ENCODE results near the gene CWF19L2. TPM values are rescaled to one million over a fixed set of nuclear protein-coding genes. Genes with fewer than 3 reads are reported as not detected.

CWF19L2 gene
- total and polyA plus RNA-seq, 2 of the 8 experiments (the other 6 are each of a cell fraction or from before 2014, with no cell fraction given), result 2.2 to 16.6 TPM

DNA sequence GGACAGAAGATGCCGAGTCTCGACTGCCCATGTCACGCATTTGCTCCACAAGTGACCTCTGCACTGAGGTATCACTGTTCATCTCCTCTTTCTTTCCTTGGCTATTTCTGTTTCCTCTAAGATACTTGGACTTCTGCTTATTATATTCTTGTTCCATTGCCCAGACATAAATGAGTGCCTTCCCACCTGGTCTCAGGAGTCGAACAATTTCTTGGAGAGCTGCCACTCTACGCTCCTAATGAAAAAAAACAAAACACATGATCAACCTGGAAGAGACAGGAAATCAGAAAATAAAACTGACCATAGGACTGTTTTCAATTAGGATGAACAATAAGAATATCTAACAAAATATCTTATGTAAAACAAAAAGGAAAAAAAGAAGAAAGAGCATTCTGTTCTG is 47.4 kb upstream of the CWF19L2 start:
- no peak for DNase-seq (ENCODE audit: low read depth in 1 of 2, low spot score in 2 of 2)

More for the DNA sequence above, 47.4 kb upstream of the CWF19L2 start:
- no peak overlapping the region for H3K18ac ChIP-seq (ENCODE audit: extremely low read depth, low read length)
- H2BK12ac ChIP-seq (ENCODE audit: low read depth, low read length), result no peak overlapping the region
- H2BK120ac ChIP-seq (replicated peaks; ENCODE audit: low read depth, low read length), result no peak overlapping the region
- H3K79me1 ChIP-seq (ENCODE audit: low read depth, low read length), result no peaks in the 10 kb centered on the region
- H3K4me3 ChIP-seq (ENCODE audit: extremely low read depth in 1 of 4, insufficient read depth in 2 of 4, low read depth in 3 of 4, low read length in 4 of 4), result no peak overlapping the region
- no peaks in the 10 kb centered on the region for H3K79me2 ChIP-seq (ENCODE audit: control insufficient read depth in 1 of 2, insufficient read depth in 2 of 2, low read length in 2 of 2)
- H4K5ac ChIP-seq (ENCODE audit: insufficient read length, low read depth, low read length), result no peak overlapping the region
- H2AK5ac ChIP-seq (ENCODE audit: low read depth, low read length), result no peak overlapping the region
- no peak overlapping the region for H3K23ac ChIP-seq (ENCODE audit: insufficient read length)
- no peaks in the 10 kb centered on the region for H3K23me2 ChIP-seq (ENCODE audit: low read depth, low read length)
- no peak overlapping the region for H2BK15ac ChIP-seq (ENCODE audit: low read length)
- H3K14ac ChIP-seq (ENCODE audit: insufficient read length), result no peak overlapping the region
- peaks cover 5 to 8% of the 10 kb centered on the region in 2 experiments; a peak in 3 of 4 replicates for H3K9me3 ChIP-seq (ENCODE audit: insufficient read depth in 2 of 2, low read depth in 1 of 2, low read length in 1 of 2)
- no peaks in the 10 kb centered on the region for H3K27me3 ChIP-seq (replicated peaks in 1 of 4; ENCODE audit: control insufficient read depth in 3 of 4, extremely low read depth in 1 of 4, insufficient read depth in 3 of 4, low read length in 3 of 4)
- H3K9ac ChIP-seq (replicated peaks in 1 of 4; ENCODE audit: extremely low read depth in 1 of 4, low read depth in 3 of 4, low read length in 3 of 4), result no peak overlapping the region
- H4K20me1 ChIP-seq (replicated peaks in 1 of 2; ENCODE audit: control insufficient read depth in 1 of 2, insufficient read depth in 2 of 2, low read length in 2 of 2), result no peaks in the 10 kb centered on the region
- no peaks in the 10 kb centered on the region for H3K4me1 ChIP-seq (replicated peaks in 1 of 4; ENCODE audit: control insufficient read depth in 3 of 4, insufficient read depth in 4 of 4, low read length in 3 of 4)
- no peak overlapping the region for H4K8ac ChIP-seq (ENCODE audit: extremely low read depth, insufficient read depth, low read length)
- ChIA-PET CTCF (ENCODE audit: partially characterized antibody) (interaction anchor here (0.8 kb wide), 1 partner anchor 11 kb away, joined by 3 read pairs; no protein-coding TSS in a partner anchor), POLR2A (ENCODE audit: partially characterized antibody) (no interaction called here)
- H3K4ac ChIP-seq (replicated peaks; ENCODE audit: insufficient read length, low read depth, low read length), result no peak overlapping the region
- TF ChIP-seq NANOG (IDR thresholded peaks at IDR 0.05; ENCODE audit: insufficient read depth, low read depth, low read length, poor library complexity, severe bottlenecking), result no peak
- TF ChIP-seq FOSL1 (IDR thresholded peaks at IDR 0.05; ENCODE audit: insufficient read depth, low read depth, low read length), result no peak
- no peak for TF ChIP-seq POLR2AphosphoS5 (IDR thresholded peaks at IDR 0.05; ENCODE audit: low read depth, low read length)
- no peak for TF ChIP-seq SIX5 (IDR thresholded peaks at IDR 0.05; ENCODE audit: low read depth, low read length)
- TF ChIP-seq YY1 (IDR thresholded peaks at IDR 0.05; ENCODE audit: low read depth, low read length), result no peak
- TF ChIP-seq, protein P1, sequence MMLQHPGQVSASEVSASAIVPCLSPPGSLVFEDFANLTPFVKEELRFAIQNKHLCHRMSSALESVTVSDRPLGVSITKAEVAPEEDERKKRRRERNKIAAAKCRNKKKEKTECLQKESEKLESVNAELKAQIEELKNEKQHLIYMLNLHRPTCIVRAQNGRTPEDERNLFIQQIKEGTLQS (IDR thresholded peaks at IDR 0.05; ENCODE audit: insufficient read depth, low read depth, low read length), result no peak
- no peak for TF ChIP-seq SAP30 (IDR thresholded peaks at IDR 0.05; ENCODE audit: insufficient read depth, insufficient replicate concordance, low read length)
- no peak for TF ChIP-seq PHF8 (conservative IDR thresholded peaks at IDR 0.05; ENCODE audit: low read depth, low read length)
- no peak for TF ChIP-seq CTBP2 (IDR thresholded peaks at IDR 0.05; ENCODE audit: borderline replicate concordance, insufficient read depth, insufficient read length, low read length)
- no peak for TF ChIP-seq EP300 (IDR thresholded peaks at IDR 0.05; ENCODE audit: borderline replicate concordance in 1 of 2, low read depth in 2 of 2, low read length in 2 of 2)
- no peak for TF ChIP-seq SP1 (IDR thresholded peaks at IDR 0.05; ENCODE audit: low read depth, low read length)
- TF ChIP-seq, protein P2, sequence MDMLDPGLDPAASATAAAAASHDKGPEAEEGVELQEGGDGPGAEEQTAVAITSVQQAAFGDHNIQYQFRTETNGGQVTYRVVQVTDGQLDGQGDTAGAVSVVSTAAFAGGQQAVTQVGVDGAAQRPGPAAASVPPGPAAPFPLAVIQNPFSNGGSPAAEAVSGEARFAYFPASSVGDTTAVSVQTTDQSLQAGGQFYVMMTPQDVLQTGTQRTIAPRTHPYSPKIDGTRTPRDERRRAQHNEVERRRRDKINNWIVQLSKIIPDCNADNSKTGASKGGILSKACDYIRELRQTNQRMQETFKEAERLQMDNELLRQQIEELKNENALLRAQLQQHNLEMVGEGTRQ (IDR thresholded peaks at IDR 0.05; ENCODE audit: low read length), result no peak
- no peak overlapping the region for H4K91ac ChIP-seq (replicated peaks; ENCODE audit: insufficient read length, low read length)
- H2BK20ac ChIP-seq (ENCODE audit: low read length), result no peak overlapping the region
- H2AFZ ChIP-seq (ENCODE audit: low read length), result no peak overlapping the region
- H2BK5ac ChIP-seq (ENCODE audit: low read depth, low read length), result no peak overlapping the region
- FAIRE-seq, result no peak
- H3K56ac ChIP-seq (replicated peaks; ENCODE audit: insufficient read length, low read depth, low read length), result no peak overlapping the region
- peaks cover 3 to 36% (median 16%) of the 10 kb centered on the region in 4 experiments; a peak in 6 of 8 replicates for H3K36me3 ChIP-seq (ENCODE audit: control insufficient read depth in 2 of 4, insufficient read depth in 4 of 4, low read length in 3 of 4)
- no peak overlapping the region for H3K4me2 ChIP-seq (ENCODE audit: insufficient read depth in 1 of 2, low read depth in 2 of 2, low read length in 2 of 2)
- WGBS, 2 experiments (ENCODE audit: extremely low coverage in 1 of 2, insufficient coverage in 1 of 2, insufficient read length in 1 of 2, insufficient replicate concordance in 2 of 2, low coverage in 1 of 2, low lambda C conversion rate in 2 of 2, missing lambda C conversion rate in 1 of 2), result 95% methylated on average over 5 of the region's 5 CpGs; no CpG with 5 or more reads in 1 of the 2 experiments
- H3K27ac ChIP-seq (ENCODE audit: low read depth, low read length), result no peak overlapping the region
